Measurements from ENCODE around the gene ARL6IP4. TPM values are rescaled to one million over a fixed set of nuclear protein-coding genes. Genes with fewer than 3 reads are reported as not detected.

Gene ARL6IP4
- total RNA-seq, 6 donors from 2014 or later, result 163 to 248 (median 187) TPM

DNA sequence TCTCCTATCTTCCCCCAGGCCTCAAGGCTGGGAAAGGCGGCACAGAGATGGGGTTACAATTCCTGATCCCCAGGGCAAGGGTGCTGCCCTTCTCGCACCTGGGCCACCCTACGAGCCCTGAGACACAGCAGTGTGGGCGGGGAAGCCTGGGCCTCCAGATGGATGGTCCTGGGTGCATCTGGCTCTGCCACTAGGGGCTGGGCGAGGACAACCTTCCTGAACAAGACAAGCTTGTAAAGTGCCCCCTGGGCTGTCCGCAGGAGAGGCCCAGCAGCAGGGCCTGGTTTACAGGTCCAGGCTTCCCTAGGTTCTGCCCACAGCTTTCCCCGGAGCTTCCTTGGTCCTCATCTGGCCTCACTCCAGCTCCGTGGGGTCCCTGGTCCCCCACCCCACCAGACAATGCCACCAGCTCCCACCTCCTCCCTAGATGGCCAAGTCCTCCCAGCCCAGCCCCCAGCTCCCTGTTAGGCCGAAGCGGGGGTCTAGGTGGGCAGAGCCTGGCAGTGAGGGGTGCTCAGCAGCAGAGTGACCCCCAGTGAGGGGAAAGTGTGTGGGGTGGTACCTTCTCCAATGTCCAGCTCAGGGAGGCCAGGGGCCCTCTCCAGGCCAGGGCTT, 8.9 kb downstream of the ARL6IP4 start:
- WGBS, 2 donors, result 83 to 93% methylated on average over 5 to 10 of the region's 10 CpGs
- ATAC-seq (ENCODE audit: low FRiP score in 2 of 2) (no peak), DNase-seq (peak in 1 of 2 donors; percentile 49)
- Histone ChIP-seq H3K4me3 (no peak overlapping the region), H3K4me1 (peaks cover 8 to 13% (median 12%) of the 10 kb centered on the region in 4 donors), H3K36me3 (peaks cover 5 to 86% (median 43%) of the 10 kb centered on the region in 4 donors), H3K27ac (no peak overlapping the region), H3K27me3 (no peaks in the 10 kb centered on the region), H3K9me3 (no peaks in the 10 kb centered on the region)
- TF ChIP-seq POLR2AphosphoS5 (IDR thresholded peaks at IDR 0.05) (no peak), CTCF (IDR thresholded peaks at IDR 0.05) (no peak), EP300 (IDR thresholded peaks at IDR 0.05) (no peak), POLR2A (IDR thresholded peaks at IDR 0.05) (no peak)

- Histone ChIP-seq H3K4me1 (peaks cover 2 to 7% (median 5%) of the 10 kb centered on the region in 4 donors), H3K27me3 (no peaks in the 10 kb centered on the region), H3K4me3 (no peak overlapping the region), H3K36me3 (peaks cover 5 to 87% (median 45%) of the 10 kb centered on the region in 4 donors), H3K27ac (no peak overlapping the region), H3K9me3 (no peaks in the 10 kb centered on the region)
- no peak for ATAC-seq (ENCODE audit: low FRiP score in 2 of 2)
- WGBS, 2 donors, result 92 to 100% methylated on average over 9 to 22 of the region's 22 CpGs
- DNase-seq, result no peak
- no peak for TF ChIP-seq CTCF (IDR thresholded peaks at IDR 0.05)
- TF ChIP-seq EP300 (IDR thresholded peaks at IDR 0.05), result no peak
- no peak for TF ChIP-seq POLR2A (IDR thresholded peaks at IDR 0.05)
- no peak for TF ChIP-seq POLR2AphosphoS5 (IDR thresholded peaks at IDR 0.05)
Measured at GRCh38 chr12:122989874-122990419, 9.5 kb downstream of the ARL6IP4 start.

GRCh38 chr12:122990561-122990960, 10.1 kb downstream of the ARL6IP4 start:
- Histone ChIP-seq H3K27me3 (no peaks in the 10 kb centered on the region), H3K27ac (no peak overlapping the region), H3K4me3 (no peak overlapping the region), H3K9me3 (no peaks in the 10 kb centered on the region), H3K36me3 (peaks cover 5 to 87% (median 46%) of the 10 kb centered on the region in 4 donors), H3K4me1 (peaks cover 0 to under 1% (median under 1%) of the 10 kb centered on the region in 4 donors)
- WGBS, 2 donors, result 94 to 100% methylated on average over 1 to 13 of the region's 13 CpGs
- TF ChIP-seq POLR2AphosphoS5 (IDR thresholded peaks at IDR 0.05) (no peak), EP300 (IDR thresholded peaks at IDR 0.05) (no peak), CTCF (IDR thresholded peaks at IDR 0.05) (no peak), POLR2A (IDR thresholded peaks at IDR 0.05) (no peak)
- DNase-seq (no peak), ATAC-seq (ENCODE audit: low FRiP score in 2 of 2) (no peak)

DNA sequence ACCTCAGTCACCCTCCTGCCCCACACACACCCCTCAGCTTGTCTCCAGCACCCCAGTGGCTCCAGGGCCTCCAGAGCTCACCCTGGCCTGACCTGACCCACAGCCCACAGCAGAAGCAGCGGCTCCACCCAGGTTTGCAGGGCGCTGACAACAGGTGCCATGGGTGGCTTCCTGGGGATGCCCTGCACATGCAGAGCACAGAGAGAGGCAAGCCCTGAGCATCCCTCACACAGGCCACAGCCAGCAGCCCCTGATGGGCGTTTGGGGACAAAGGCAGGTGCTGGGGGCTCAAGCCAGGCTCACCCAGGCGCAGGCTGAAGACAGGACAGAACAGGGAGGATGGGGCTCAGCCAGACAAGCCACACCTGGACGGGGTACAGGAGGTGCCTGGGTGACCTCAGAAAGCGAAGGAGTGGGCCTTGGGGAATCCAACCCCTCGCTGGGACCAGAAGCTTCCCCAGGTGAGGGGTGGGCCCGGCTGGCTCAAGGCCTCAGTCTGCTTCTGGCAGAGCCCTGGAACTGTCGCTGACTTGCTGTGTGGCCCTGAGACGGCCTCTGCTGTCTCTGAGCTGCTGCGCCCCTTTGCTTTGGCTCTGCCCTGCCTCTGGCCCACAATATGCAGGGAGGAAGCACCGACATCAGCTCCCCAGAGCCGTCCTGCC, 10.6 kb downstream of the ARL6IP4 start:
- WGBS, 2 donors, result 84 to 94% methylated on average over 5 to 6 of the region's 13 CpGs
- Histone ChIP-seq H3K4me1 (no peaks in the 10 kb centered on the region), H3K27ac (no peak overlapping the region), H3K4me3 (no peak overlapping the region), H3K9me3 (no peaks in the 10 kb centered on the region), H3K36me3 (peaks cover 5 to 85% (median 44%) of the 10 kb centered on the region in 4 donors), H3K27me3 (no peaks in the 10 kb centered on the region)
- TF ChIP-seq CTCF (IDR thresholded peaks at IDR 0.05) (no peak), POLR2AphosphoS5 (IDR thresholded peaks at IDR 0.05) (no peak), POLR2A (IDR thresholded peaks at IDR 0.05) (no peak), EP300 (IDR thresholded peaks at IDR 0.05) (no peak)
- ATAC-seq (ENCODE audit: low FRiP score in 2 of 2) (no peak), DNase-seq (no peak)
